Astrocyte (in vitro differentiated cells and primary cell): ENCODE measurements around the gene RALGDS.

Experiments
- EZH2 ChIP-seq: IDR thresholded peaks from 2 replicates; pipeline ENCODE4 v1.6.1; 2012; ENCODE audit warnings: mild to moderate bottlenecking, low read length, inconsistent platforms; ENCODE audit not compliant: insufficient read depth
- TF ChIP-seq, protein P1 (sequence below): IDR thresholded peaks from 2 replicates; pipeline ENCODE4 v1.5.1; 2011; ENCODE audit warnings: low read depth, mild to moderate bottlenecking, inconsistent platforms, low read length, moderate library complexity; ENCODE audit not compliant: insufficient read depth

DNA sequence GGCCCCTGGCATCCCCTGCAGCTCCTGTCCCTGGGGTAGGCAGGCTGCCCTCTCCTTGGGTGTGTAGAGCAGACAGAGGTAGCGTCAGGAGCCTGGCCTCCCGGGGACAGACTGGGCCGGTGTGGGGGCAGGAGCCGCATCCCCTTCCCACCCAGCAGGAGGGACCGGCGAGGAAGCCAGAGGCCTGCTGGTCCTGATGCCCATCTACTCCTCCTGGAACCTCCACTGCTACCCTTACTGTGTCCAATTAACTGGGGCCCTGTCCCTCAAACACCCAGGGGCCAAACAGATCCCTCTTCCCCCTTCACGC is 15.6 kb downstream of the RALGDS start:
- TF ChIP-seq, protein P1, sequence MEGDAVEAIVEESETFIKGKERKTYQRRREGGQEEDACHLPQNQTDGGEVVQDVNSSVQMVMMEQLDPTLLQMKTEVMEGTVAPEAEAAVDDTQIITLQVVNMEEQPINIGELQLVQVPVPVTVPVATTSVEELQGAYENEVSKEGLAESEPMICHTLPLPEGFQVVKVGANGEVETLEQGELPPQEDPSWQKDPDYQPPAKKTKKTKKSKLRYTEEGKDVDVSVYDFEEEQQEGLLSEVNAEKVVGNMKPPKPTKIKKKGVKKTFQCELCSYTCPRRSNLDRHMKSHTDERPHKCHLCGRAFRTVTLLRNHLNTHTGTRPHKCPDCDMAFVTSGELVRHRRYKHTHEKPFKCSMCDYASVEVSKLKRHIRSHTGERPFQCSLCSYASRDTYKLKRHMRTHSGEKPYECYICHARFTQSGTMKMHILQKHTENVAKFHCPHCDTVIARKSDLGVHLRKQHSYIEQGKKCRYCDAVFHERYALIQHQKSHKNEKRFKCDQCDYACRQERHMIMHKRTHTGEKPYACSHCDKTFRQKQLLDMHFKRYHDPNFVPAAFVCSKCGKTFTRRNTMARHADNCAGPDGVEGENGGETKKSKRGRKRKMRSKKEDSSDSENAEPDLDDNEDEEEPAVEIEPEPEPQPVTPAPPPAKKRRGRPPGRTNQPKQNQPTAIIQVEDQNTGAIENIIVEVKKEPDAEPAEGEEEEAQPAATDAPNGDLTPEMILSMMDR: no peak
- no peak for TF ChIP-seq EZH2
